Breast epithelium (tissue), 4 donors: ENCODE measurements around the gene TRIM47. TPM values are rescaled to one million over a fixed set of nuclear protein-coding genes. Genes with fewer than 3 reads are reported as not detected.

Experiments
- DNase-seq, 2 donors: peaks; one replicate each; pipeline ENCODE4 v3.0.0-alpha.2; 2019; ENCODE audit warnings: low spot score in 2 of 2
- H3K27ac ChIP-seq, 2 donors: fragments of 200-600 bp; sonication (generic) in 1 of 2; one replicate each; pipeline ENCODE4 v1.5.1; 2016 to 2019; ENCODE audit warnings: mild to moderate bottlenecking in 1 of 2
- H3K27me3 ChIP-seq, 2 donors: fragments of 200-600 bp; sonication (generic) in 1 of 2; one replicate each; pipeline versions ENCODE4 v1.5.1 to v1.6.0; 2017 to 2019; ENCODE audit warnings: control low read depth in 1 of 2, mild to moderate bottlenecking in 1 of 2
- H3K36me3 ChIP-seq: fragments of 200-600 bp; one replicate; pipeline ENCODE4 v1.5.1; 2019
- H3K4me1 ChIP-seq, 2 donors: fragments of 200-600 bp; sonication (generic); one replicate each; pipeline ENCODE4 v1.5.1; 2016 to 2019; ENCODE audit warnings: control low read depth in 1 of 2
- H3K4me3 ChIP-seq, 3 donors: fragments of 200-600 bp; sonication (generic); 1 replicate in 2 of 3; 2 replicates in 1 of 3; pipeline ENCODE4 v1.5.1; 2016 to 2019; ENCODE audit warnings: mild to moderate bottlenecking in 3 of 3, moderate library complexity in 2 of 3
- H3K9me3 ChIP-seq, 2 donors: fragments of 200-600 bp; sonication (generic) in 1 of 2; one replicate each; pipeline ENCODE4 v1.5.1; 2016 to 2019; ENCODE audit warnings: control low read depth in 1 of 2
- CTCF ChIP-seq, 3 donors: fragments of 450-650 bp; IDR thresholded peaks; one replicate each; pipeline ENCODE4 v1.5.1; 2016 to 2017; ENCODE audit warnings: antibody characterized with exemption in 3 of 3, mild to moderate bottlenecking in 3 of 3, moderate library complexity in 3 of 3
- POLR2A ChIP-seq: fragments of 450-650 bp; IDR thresholded peaks from one replicate; pipeline ENCODE4 v1.6.1; 2016; ENCODE audit warnings: antibody characterized with exemption, mild to moderate bottlenecking, moderate library complexity
- POLR2AphosphoS5 ChIP-seq, 3 donors: sonication (generic); formaldehyde crosslinking; IDR thresholded peaks; one replicate each; pipeline ENCODE4 v1.6.1; 2017; ENCODE audit warnings: antibody characterized with exemption in 3 of 3
- intact Hi-C: fragments of 100-400 bp; cut with DNase I; formaldehyde crosslinking; loops from one replicate; pipeline ENCODE4 v1.15.1; 2023; ENCODE audit warnings: low total_unique reads
- total RNA-seq, 3 donors: library from RNA; depleted of rRNA; stranded (reverse); fragments of >200 nt; gene quantifications; one replicate each; pipeline ENCODE4 v1.1.0, GENCODE V29; 2016

The TRIM47 gene
- total RNA-seq, 3 donors from 2014 or later = 15.4 to 26.1 (median 23.3) TPM

DNA sequence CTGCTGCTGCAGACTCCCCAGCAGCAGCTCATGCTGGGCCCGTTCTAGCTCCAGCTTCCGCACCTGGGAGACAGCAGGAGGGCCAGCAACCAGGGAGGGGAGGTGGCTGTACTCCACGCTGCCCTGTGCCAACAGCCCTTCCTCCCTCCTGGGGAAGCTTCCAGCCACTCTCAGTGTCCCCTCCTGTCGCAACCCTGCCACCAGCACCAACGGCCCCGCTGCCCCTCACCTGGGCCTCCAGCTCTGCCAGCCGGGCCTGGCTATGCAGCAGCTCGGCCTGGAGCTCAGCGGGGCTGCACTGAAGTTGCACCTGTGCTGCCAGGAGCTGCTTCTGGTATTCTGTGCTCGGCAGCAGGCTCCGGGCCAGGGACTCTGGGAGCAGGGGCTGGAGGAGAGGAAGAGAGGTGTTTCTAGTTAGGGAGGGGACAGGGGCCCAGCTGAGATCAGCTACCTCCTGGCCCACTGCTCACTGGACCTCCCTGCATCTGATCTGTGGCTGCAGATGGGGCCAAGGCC lies 41.7 kb upstream of the TRIM47 start:
- no peaks in the 10 kb centered on the region for H3K27me3 ChIP-seq
- H3K4me3 ChIP-seq = no peak overlapping the region
- TF ChIP-seq CTCF (IDR thresholded peaks at IDR 0.05) (no peak), POLR2AphosphoS5 (IDR thresholded peaks at IDR 0.05) (no peak), POLR2A (no peak)
- intact Hi-C loops = no loop called here
- no peak overlapping the region for H3K27ac ChIP-seq
- H3K4me1 ChIP-seq = no peaks in the 10 kb centered on the region
- no peak for DNase-seq
- no peaks in the 10 kb centered on the region for H3K36me3 ChIP-seq
- no peaks in the 10 kb centered on the region for H3K9me3 ChIP-seq

DNA sequence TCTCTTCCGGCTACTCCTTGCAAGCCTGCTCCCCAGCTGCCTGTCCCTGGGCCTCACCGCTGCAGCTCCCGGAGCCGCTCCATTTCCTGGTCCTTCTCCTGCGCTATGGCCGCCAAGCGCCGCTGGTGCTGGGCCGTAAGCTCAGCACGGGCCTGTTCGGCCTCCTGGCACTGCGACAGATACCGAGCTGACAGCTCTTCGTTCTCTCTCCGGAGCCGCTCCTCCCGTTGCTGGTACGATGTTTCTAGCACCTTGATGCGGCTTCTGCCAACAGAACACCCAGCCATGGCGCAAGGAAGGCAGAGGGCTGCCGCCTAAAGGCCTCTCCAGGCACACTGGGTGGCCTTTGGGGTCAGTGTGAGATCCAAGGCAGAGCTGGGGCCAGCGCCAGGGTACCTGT lies 41.2 kb upstream of the TRIM47 start:
- Histone ChIP-seq H3K4me1 (no peaks in the 10 kb centered on the region), H3K4me3 (no peak overlapping the region), H3K36me3 (no peaks in the 10 kb centered on the region), H3K9me3 (no peaks in the 10 kb centered on the region), H3K27ac (no peak overlapping the region), H3K27me3 (no peaks in the 10 kb centered on the region)
- TF ChIP-seq POLR2A = no peak
- intact Hi-C loops = no loop called here
- no peak for DNase-seq

- H3K9me3 ChIP-seq = no peaks in the 10 kb centered on the region
- no peak for DNase-seq
- no peaks in the 10 kb centered on the region for H3K27me3 ChIP-seq
- intact Hi-C loops = no loop called here
- no peaks in the 10 kb centered on the region for H3K36me3 ChIP-seq
- TF ChIP-seq POLR2A = no peak
- TF ChIP-seq CTCF (IDR thresholded peaks at IDR 0.05) = no peak
- no peak for TF ChIP-seq POLR2AphosphoS5 (IDR thresholded peaks at IDR 0.05)
- H3K27ac ChIP-seq = no peak overlapping the region
- no peak overlapping the region for H3K4me3 ChIP-seq
- H3K4me1 ChIP-seq = no peaks in the 10 kb centered on the region
Observed at GRCh38 chr17:75917917-75918445, 39.6 kb upstream of the TRIM47 start.

DNA sequence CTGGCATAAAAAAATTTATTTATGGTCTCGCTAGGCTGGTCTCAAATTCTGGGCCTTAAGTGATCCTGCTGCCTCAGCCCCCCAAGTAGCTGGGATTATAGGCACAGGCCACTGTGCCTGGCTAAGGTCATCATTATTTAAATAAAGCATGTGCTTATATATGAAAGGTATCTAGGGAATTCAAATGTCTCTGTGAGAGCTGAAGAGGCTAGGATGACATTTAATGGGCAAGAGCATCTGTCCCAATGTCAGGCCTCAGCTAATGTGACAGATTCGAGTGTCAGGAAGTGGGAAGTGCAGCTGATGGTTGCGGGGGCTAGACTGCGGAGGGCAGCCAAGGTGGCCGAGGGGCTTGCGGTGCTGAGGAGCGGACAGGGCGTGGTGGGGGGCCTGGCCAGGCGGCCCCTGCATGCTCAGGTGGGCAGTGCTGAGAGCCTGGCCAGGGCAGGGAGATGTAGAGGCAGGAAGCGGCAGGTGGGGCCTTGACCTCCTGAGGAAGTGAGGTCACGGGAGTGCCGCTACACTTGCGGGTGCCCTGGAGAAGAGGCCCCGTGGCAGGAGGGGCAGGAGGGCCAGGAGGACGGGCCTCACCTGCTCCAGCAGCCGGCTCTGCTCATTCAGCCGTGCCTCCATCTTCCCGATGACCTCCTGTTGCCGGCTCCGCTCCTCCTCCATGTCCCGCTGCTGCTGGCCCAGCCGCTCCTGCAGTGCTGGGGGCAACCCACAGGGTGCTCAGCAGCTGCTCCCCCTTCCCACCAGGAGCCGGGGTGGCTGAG lies 38.9 kb upstream of the TRIM47 start:
- intact Hi-C loops = no loop called here

GRCh38 chr17:75915268-75915667 lies 36.9 kb upstream of the TRIM47 start:
- TF ChIP-seq CTCF (IDR thresholded peaks at IDR 0.05) (no peak), POLR2AphosphoS5 (IDR thresholded peaks at IDR 0.05) (no peak), POLR2A (no peak)
- Histone ChIP-seq H3K36me3 (no peaks in the 10 kb centered on the region), H3K27ac (no peak overlapping the region), H3K27me3 (no peaks in the 10 kb centered on the region), H3K4me3 (no peak overlapping the region), H3K9me3 (no peaks in the 10 kb centered on the region), H3K4me1 (peaks cover 0 to 3% of the 10 kb centered on the region in 2 donors)
- intact Hi-C loops = no loop called here
- DNase-seq = no peak

More for the DNA sequence above, 38.9 kb upstream of the TRIM47 start:
- TF ChIP-seq POLR2A = no peak
- no peak for TF ChIP-seq POLR2AphosphoS5 (IDR thresholded peaks at IDR 0.05)
- no peak for TF ChIP-seq CTCF (IDR thresholded peaks at IDR 0.05)
- Histone ChIP-seq H3K4me1 (no peaks in the 10 kb centered on the region), H3K9me3 (no peaks in the 10 kb centered on the region), H3K36me3 (no peaks in the 10 kb centered on the region), H3K27me3 (no peaks in the 10 kb centered on the region), H3K4me3 (no peak overlapping the region), H3K27ac (no peak overlapping the region)
- no peak for DNase-seq
